Medulla oblongata (tissue), 1 donor: ENCODE results near the gene AKAP8.
"Not testable (repeated sequence)": the region's sequence is repeated elsewhere in the genome, so short reads cannot be mapped to it uniquely, and the experiment has no call there.

Experiments used
- DNase-seq: peaks from one replicate; pipeline ENCODE4 v3.0.0-alpha.2; 2015; ENCODE audit errors: extremely low spot score

The AKAP8 gene

DNA sequence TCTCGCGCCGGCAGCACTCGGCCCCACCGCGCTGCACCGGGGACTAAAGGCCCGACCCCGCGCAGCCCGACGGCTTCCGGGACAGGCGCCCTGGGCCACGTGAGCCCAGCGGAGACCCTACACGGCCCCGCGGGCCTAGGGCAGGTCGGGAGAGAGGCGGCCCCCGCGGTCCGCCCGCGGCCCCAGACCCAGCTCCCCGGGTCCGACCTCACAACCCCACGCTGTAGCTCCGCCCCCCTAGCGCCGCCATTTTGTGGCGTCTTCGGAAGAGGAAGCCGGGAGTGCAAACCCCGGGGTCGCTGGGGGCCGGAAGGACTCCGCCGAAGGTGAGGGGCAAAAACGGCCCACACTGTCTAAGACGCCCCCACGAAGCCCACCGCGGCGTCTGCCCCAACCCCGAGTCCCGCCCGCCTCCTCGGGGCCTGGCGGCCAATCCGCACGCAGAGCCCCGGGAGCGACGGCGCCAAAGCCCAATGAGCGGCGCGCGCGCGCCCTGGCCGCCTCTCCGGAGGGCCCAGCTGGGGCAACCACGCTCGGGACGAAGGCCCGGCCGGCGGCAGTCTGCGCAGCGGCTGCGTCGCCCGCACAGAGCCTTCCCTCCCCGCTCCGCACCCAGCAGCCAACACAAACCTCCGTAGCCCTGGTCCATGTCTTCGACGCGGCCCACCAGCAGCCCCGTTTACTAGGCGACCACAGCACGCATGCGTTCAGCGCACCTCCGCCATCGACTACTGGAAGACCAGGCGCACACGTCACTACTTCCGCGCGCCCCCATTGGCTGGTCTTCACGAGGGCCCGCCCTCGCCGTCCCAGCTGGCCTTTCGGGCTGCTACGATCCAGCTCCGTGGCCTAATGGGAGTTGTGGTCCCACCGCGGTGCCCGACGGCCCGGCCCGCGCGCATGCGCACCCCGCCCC is at the start of gene AKAP8:
Gene AKAP8, minus strand, starts transcription at position 705 of the 916 bp plus-strand sequence. Its CDS starts 56 bp downstream, at position 649.
- peak; percentile 98 for DNase-seq

DNA sequence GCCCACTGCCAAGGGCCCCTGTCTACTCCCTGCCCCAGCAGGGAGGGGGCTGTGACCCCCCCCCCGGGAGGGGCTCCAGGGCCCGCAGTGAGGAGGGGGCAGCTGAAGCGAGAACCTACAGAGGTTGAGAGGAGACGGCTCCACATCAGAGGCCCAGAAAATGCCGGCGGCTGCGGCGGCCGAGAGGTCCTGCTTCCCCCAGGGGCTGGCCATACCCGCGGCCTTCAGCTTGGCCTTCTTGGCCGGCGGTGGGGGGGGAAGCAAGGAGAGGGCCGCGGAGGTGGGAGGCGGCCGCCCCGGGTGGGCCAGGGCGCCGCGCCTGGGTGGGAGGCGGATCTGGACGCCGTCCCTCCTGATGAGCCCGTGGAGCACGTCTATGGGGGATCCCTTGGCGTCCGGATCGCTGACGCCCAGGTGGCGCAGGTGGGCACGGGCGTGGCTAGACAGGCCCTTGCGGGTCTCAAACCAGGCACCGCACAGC is 48.4 kb upstream of the AKAP8 start:
- DNase-seq: no peak

- DNase-seq: no peak
Observed at GRCh38 chr19:15427350-15427700, 47.7 kb upstream of the AKAP8 start.

GRCh38 chr19:15426485-15427349 is 47.1 kb upstream of the AKAP8 start:
- no peak for DNase-seq

DNA sequence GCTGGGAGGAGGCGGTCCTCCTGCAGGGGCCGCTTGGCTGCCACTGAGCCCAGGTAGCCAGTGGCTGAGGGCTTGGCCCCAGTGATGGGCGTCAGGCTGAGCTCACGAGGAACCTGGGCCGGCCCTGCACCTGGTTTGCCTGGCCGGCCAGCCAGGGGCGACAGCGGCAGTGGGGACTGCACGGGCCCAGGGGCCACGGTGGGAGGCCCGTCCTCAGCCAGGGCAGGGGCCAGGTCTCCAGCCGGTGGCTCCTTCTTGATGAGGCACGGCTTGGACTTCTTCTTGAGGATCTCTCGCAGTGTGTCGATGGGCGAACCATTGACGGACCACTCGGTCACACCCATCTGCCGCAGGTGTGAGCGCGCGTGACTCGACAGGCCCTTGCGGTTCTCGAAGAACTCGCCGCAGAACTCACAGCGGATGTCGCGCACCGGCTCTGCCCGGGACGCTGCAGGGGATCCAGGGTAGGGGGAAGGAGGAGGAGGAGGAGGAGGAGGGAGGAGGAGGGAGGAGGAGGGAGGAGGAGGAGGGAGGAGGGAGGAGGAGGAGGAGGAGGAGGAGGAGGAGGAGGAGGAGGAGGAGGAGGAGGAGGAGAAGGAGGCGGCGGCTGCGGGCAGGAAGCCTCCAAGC is 45.8 kb upstream of the AKAP8 start:
- DNase-seq: no peak

DNA sequence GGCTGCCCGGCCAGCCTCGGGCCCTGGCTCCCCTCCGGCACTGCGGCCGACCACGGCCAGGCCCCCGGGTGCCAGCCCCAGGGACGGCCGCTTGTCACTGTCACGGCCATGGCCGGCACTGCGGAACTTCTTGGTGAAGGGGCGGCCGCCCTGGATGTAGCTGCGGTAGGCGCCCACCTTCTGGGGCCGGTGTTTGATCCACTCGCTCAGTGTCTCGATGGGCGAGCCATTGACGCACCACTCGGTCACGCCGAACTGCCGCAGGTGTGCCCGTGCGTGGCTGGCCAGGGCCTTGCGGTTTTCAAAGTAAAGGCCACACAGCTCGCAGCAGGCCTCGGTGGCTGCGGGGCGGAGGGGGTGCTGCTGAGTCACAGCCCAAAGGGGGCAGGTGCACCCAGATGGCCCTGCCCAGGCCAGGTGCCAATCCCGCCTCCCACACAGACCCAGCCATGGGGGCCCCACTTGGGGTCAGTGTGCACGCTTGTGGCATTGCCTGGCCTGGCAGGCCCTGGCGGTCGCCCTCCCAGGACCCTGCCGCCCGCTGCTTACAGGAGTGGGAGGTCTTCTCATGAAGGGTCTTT is 45.2 kb upstream of the AKAP8 start:
- DNase-seq: no peak

- DNase-seq: no peak
Observed at GRCh38 chr19:15424121-15424520, 44.5 kb upstream of the AKAP8 start.

GRCh38 chr19:15423130-15423529 is 43.5 kb upstream of the AKAP8 start:
- DNase-seq: no peak

GRCh38 chr19:15422296-15423075 is 42.9 kb upstream of the AKAP8 start:
- no peak for DNase-seq

DNA sequence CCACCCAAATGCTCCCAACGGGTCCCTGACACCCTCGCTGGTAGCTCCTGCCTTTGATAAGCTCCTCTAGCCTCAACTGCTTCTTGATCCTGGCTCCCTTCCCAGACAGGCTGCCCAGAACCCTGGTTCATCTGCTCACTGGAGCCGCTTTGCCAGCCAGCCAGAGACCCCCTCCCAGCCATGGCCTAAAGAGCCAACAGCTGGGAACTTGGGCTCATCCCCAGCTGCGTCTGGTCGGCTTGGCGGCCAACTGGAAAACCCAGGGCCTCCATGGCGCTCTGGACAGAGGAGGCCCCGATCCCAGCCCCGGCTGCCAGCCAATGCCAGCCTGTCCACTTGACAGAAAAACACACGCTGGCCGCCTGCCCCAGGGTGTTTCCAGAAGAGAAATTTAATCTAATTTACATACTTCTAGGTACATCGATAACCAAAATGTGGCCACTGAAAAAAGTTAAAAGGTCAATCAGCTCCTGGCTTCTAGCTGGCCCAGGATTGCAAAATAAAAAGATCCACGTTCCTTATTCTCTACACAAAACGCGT is 42.2 kb upstream of the AKAP8 start:
- peak; percentile 84 for DNase-seq

- DNase-seq: no peak
Observed at GRCh38 chr19:15421136-15421695, 41.6 kb upstream of the AKAP8 start.

DNA sequence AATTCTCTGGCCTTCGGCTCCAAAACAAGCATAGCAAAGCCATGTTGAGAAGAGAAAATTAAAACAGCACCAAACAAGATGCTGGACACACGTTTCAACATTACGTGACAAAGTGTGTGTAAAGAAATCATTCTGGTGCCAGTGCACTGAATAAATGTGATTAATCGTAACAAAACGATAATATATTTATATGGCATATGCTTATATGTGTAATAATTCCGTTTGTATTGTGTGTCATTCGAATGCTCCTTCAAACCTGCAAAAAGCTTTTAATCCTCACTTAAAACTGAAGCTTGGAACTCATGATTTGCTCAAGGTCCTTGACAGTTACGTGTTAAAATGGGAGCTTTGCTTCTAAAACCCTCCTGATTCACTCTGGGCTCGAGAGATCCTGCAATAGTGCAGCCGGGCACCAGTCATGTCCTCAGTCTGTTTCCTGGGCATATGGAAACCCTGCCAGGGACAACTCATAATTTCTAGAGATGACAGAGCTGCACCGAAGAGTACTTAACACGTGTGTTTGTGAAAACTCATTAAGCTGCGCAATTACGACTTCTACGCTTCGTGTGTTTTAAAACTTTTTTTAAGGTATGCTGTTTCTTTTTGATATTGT is 39.9 kb upstream of the AKAP8 start:
- no peak for DNase-seq

DNA sequence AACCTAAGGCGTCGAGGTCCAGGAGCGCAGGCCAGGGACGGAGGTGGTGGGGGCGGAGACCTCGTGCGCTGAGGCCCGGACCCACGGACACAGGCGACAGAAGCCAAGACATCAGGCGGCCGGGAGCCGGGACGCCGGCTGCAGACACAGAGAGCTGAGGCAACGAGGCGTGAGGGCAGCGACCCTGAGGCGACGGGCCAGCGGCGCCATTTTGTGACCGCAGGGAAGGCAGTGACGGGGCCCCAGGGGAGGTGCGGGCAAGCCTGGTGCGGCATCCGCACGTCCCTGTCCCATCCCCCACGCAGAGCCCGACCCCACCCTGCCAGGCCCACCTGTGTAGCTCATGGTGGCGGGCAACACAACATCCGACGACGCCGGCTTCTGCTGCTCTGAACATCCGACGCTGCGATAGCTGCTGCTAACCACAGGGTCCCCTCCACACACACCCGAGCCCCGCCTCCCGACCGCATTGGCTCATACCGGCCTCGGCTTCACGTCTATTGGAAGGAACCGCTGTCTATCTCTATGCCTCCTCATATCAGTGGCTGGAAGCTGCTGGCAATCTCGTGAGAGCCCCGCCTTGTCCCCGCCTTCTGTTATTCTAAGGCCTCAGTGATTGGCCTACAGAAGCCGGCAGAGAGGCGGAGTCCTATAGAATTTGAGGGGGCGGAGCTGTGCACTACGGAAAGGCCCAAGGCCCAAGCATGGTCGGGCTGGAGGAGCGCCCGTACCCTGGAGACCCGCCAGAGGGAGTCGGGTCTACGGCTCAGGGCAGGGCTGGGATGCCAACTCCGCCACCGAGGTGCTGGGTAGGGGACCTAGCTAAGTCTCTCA is 39.2 kb upstream of the AKAP8 start, which contains the start of gene AKAP8L:
Gene AKAP8L, minus strand, starts transcription at position 410 of the 834 bp plus-strand sequence. Its CDS starts 65 bp downstream, at position 345.
- peak; percentile 99 for DNase-seq

DNA sequence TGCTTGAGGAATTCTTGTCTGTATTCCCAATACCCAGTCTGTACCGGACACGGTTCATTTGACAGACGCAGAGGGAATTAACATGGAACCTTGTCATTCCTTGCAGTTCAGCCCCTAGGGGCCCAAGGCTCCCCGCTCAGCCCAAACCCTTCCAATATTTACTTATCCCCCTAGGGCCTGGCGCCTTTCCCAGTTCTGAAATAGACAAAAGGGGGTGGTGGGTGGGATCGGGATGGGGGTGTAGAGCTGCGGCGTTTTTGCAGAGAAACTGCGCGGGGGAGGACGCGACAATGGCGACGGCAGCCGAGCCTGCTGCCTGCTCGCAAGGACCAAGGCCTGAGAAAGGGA is 38.6 kb upstream of the AKAP8 start:
- DNase-seq: peak; percentile 22

- DNase-seq: no peak
Observed at GRCh38 chr19:15417699-15418098, 38.1 kb upstream of the AKAP8 start.

GRCh38 chr19:15412832-15413231 is 33.2 kb upstream of the AKAP8 start:
- DNase-seq: no peak

- DNase-seq: not testable (repeated sequence)
Observed at GRCh38 chr19:15411351-15411750, 31.8 kb upstream of the AKAP8 start.

DNA sequence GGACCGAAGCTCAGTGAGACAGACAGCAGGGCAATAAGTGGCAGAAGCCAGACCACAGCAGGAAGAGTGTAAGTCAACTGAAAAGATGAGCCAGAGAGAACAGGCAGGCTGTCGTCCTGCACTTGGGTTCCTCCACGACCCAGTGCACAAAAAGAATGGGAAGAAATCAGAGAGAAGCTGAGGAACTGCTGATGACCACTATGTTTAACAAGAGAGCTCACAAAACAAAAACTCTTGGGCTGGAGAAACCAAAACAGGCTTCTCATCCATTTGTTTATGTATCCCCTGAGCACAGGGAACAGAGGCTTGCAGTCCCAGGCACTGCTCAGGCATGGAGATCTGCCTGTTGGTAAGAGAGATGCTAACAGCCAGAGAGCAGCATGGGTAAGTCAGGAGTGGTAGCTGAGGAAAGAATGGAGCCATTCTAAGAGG is 25.2 kb upstream of the AKAP8 start:
- DNase-seq: peak; percentile 78
